Activated CD8-positive, alpha-beta memory T cell treated with anti-CD3 and anti-CD28 coated beads, Interleukin-2, amount 50 U/mL, for 48 hours (primary cell): ENCODE results near the gene PUS7L.
"Not testable (repeated sequence)": the region's sequence is repeated elsewhere in the genome, so short reads cannot be mapped to it uniquely, and the experiment has no call there.

ENCODE experiments used
- DNase-seq: peaks from one replicate; pipeline ENCODE4 v3.0.0-alpha.2; 2020

PUS7L gene

GRCh38 chr12:43758728-43759563 lies at the start of gene PUS7L, which contains the start of gene IRAK4:
Gene PUS7L, minus strand, starts transcription at chr12:43758790. Its CDS starts 3,545 bp downstream, at chr12:43755245.
Gene IRAK4, plus strand, starts transcription at chr12:43758951. Its CDS starts 9,161 bp downstream, at chr12:43768112.
- DNase-seq = peak; percentile 96

GRCh38 chr12:43807386-43807785 lies 48.8 kb upstream of the PUS7L start:
- DNase-seq = no peak

GRCh38 chr12:43806737-43807072 lies 48.1 kb upstream of the PUS7L start:
- no peak for DNase-seq

DNA sequence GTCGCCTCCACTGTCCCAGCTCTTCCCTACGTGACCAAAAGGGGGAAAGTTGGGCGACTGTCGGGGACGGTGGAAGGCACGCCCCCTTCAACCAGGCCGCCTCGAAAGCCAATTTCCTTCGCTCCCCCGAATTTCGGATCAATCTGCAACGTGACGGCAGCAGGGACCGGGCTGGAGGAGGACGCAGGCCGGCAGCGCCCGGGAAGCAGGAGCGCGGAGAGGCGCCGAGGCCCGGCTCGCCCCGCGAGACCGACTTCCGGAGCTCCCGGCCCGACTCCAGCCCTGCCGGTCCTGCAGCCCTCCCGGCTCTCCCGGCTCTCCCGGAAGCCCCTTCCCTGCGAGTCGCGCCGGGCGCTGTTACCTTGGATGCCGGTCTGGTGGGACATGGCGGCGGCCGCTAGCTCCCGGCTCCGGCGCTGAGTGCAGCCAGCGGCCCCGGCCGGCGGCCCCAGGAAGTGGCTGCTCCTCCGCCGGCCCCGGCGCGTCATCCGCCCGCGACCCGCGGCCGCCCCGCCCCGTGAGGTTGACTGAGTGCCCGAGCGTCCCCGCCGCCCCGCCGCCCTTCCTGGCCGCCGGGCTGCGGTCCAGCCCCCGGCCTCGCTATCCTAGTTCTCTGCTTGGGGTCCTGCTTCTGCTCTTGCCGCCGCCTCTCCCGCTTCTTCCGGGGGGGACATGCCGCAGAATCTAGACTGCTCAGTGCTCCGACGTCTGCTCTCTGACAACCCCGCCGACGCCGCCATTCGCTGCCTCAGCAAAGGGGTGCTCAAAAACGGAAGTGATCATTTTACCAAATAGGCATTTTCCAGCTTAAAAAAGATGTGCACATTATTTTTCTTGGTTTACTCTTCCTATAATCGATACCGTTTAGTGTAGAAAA lies 47.5 kb upstream of the PUS7L start, which contains the start of gene TWF1:
TSS of gene TWF1 (minus strand) at position 458 of the 877 bp plus-strand sequence. CDS start at position 386, 72 bp downstream.
- DNase-seq = peak; percentile 93

DNA sequence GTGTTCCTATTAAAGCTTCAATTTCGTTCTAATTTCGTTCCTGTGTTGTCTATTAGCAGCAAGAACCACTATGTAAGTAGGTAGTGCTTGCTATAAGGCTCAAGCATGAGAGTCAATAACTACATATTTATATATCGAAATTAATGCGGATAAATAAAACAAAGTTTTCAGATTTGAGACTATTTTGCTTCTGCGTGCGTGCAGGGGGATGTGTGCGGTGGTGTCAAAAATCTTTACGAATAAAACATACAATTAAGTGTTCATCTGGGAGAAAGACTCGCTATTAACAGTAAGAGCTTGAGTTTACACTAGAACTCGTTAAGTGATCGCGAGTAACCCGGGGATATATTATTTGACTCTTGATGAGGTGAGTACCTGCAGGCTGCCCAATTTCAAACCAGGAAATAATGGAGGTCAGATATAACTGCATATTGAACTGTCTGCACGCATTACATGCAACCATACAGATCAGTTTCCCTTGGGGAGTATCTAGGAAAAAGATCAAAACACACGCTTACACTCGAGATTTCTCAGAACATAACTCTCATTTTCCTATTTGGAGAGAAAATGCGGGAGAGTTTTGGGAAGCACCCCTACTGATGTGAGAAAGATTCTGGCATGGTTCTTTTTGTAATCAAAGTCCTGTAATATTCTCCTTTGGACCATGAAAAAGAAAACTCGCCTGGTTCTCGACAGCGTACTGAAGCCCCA lies 46.7 kb upstream of the PUS7L start:
- no peak for DNase-seq

- DNase-seq = no peak
Measured at GRCh38 chr12:43797561-43798217, 39.1 kb upstream of the PUS7L start.

DNA sequence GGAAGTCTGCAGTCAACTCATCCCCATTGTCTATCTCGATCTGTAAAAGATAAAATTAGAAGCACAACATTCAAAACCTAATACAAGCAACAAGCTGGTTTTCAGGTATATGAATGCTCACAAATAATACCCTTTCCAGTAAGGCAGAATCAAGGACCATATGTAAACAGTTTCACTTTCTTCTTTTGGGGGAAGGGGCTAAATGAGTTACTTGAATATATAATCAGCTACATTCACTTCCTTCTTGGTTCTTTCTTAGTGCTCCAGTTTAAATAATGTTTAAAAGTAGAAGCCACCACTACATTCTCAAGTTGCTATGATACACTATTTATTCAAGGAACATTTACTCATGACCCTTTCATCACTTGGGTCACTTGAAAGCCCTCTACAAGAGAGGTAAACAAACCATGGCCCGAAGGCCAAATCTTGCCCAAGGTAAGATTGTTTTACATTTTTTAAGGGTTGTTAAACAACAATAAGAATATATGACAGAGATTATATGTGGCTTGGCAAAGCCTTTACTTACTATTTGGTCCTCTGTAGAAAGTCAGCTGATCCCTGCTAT lies 37.2 kb upstream of the PUS7L start:
- no peak for DNase-seq

- DNase-seq = no peak
Measured at GRCh38 chr12:43789941-43790340, 31.4 kb upstream of the PUS7L start.

DNA sequence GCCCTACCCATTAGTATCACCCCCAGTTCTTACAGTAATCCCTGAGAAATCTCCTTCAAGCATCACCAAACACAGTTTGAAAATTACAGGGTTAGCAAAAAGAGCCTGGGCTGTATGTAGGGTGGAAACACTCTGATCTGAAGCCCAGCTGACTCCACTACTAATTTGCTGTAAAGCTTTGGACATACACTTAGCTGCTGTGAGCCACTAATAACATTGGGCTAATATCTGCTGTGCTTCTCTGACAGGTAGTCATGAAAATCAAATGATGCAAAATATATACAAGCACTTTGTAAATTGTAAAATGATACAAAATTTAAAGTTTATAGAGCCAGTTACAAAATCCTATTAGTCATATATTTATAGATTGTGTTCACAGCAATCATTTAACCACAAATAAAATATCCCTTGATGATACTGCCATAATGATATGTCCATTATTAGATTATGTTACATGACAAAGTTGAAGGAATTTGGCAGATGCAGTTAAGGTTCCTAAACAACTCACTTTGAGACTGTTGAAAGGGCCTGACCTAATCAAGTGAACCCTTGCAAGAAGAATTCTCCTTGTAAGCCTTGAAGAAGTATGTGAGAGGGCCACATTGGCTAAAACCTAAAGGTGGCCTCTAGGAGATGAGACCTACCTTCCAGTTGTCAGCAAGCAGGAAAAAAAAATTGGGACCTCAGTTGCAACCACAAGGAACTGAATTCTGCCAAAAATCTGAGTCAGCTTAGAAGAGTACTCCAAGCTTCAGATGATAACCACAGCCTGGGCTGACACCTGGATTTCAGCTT lies 28.5 kb upstream of the PUS7L start:
- no peak for DNase-seq

GRCh38 chr12:43776498-43776897 lies 17.9 kb upstream of the PUS7L start:
- DNase-seq = no peak

DNA sequence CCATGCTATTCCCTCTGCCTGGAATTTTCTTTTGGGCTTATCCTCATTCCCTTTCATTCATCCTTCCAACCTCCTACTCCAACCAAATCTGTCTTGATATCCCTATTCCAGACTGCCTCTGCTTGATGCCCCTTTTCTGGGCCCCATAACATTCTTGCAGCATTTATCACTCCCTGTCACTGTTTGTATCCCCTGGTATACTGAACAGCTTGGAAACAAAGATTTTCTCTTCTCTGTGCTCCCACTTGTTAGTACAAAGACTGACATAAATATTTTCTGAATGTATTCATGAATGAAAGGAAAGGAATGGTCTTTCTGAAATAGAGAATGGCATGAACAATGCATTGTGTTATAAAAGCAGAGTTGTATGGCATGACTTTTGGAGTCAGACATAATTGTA lies 7.7 kb upstream of the PUS7L start:
- DNase-seq = no peak

GRCh38 chr12:43764528-43764927 lies 5.9 kb upstream of the PUS7L start:
- no peak for DNase-seq

DNA sequence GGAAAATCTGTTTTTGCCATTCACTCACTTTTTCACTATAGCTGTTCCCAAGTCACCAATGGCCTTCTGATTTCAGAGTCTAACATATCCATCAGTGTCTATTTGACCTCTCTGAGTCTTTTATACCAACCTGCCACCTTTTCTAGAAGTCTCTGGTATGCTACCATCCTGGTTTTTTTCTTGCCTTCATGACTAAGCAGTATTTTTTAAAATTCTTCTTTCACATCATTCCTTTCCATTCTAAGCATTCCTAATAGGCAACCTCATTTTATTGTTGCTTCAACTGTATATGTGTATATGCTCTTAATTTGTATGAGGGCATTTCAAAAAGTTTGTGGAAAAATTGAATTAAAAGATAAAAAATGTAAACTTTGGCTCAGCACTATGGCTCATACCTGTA lies 5.2 kb upstream of the PUS7L start:
- DNase-seq = no peak

GRCh38 chr12:43762596-43762995 lies 4.0 kb upstream of the PUS7L start:
- no peak for DNase-seq

DNA sequence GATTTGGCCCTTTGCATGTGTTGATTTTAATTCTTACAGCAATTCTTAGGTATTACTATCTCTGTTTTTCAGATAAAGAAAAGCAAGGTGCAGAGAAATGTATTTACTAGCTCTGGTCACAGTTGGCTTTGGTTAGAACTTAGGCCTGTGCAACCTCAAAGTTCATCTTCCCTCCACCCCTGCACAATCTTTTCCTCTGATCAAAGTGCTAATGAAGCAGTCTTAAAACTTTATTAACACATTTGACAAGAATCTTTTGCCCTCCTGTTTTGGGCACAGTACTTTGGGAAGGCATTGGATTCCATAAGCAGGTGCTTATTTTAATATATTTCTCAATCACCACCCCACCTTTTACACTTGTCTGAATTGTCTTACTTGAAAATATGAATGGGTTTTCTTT lies 2.9 kb upstream of the PUS7L start:
- no peak for DNase-seq

DNA sequence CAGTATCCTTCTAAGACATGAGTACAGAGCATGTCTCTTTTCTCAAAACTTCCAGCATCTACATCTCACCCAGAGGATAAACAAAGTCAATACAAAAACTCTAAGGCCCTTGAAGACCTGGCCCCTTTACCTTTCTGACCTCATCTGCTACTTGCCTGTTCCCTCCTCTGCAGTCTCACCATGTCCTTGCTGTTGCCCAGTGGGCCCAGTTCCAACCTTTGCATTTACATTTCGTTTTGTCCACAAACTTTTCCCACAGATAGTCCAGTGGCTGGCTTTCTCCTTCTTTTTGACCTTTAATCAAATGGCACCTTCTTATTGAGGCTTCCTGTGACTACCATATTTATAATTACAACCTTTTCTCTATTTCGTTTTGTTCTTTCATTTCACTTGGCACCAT lies 1.8 kb upstream of the PUS7L start:
- no peak for DNase-seq

GRCh38 chr12:43758247-43758727 lies 303 bp downstream of the PUS7L start:
- peak; percentile 68 for DNase-seq

DNA sequence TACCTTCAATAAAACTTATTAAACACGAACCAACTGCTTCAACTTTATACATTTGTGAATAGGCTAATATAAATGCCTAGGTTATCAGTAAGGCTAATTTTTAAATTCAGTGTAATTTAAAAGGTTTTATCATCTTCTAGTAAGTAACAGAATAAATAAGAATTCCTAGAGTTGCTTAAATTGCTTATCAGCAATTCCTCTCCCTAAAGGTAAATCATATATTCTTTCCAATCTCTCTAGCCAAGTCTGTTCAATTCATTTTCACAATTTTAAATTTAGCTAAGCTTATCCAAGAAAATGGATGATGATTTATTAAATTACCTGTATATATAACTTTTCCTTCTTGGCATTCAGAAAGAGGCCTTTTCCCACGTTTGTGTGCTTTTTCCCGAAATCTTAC lies 4.6 kb downstream of the PUS7L start:
- no peak for DNase-seq

- DNase-seq = not testable (repeated sequence)
Measured at GRCh38 chr12:43751360-43751759, 7.2 kb downstream of the PUS7L start.

GRCh38 chr12:43750814-43751213 lies 7.8 kb downstream of the PUS7L start:
- DNase-seq = no peak

GRCh38 chr12:43749016-43749415 lies 9.6 kb downstream of the PUS7L start:
- no peak for DNase-seq
